ENCODE results near the gene C12orf75. TPM values are rescaled to one million over a fixed set of nuclear protein-coding genes. Genes with fewer than 3 reads are reported as not detected.
"Not testable (repeated sequence)": the region's sequence is repeated elsewhere in the genome, so short reads cannot be mapped to it uniquely, and the experiment has no call there.

The C12orf75 gene
- total RNA-seq, 1 experiment from 2014 or later = 335 TPM

DNA sequence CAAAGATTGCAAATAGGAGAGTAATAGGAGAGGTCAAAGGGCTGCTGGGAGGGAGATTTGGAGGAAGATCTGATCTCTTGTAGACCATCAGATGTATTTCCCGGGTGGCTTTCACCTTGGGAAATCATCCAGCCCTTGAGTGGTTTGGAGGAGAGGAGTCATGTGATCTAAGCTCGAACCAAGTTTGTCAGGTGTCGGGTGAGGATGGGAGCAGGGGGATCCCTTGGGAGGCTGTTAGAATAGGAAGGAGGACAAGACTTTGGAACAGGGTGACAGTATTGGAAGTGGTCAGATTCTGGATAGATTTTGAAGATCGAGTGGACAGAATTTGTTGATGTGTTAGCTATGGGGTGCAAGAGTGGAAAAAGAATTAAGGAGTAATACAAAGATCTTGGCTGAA is 46.6 kb downstream of the C12orf75 start:
- DNase-seq (ENCODE audit: low spot score) = no peak

DNA sequence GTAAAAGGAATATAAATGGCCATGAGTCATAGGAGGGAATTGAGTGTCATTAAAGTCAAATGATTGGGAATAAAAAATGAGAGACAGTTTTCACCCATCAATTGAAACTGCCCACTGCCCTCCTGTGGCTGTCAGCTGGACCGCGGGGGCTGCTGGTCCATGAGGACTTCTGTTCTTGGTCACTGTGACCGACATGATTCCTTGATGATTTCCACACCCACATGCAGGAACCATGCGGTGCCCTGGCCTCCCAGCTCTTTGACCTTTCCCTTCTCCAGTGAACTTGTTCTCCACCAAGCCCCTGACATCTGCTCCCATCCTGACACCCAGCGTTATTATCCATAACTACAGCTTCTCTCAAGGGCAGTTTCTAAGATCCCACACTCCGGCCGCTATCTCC is 48.4 kb downstream of the C12orf75 start:
- no peak for DNase-seq (ENCODE audit: low spot score)

DNA sequence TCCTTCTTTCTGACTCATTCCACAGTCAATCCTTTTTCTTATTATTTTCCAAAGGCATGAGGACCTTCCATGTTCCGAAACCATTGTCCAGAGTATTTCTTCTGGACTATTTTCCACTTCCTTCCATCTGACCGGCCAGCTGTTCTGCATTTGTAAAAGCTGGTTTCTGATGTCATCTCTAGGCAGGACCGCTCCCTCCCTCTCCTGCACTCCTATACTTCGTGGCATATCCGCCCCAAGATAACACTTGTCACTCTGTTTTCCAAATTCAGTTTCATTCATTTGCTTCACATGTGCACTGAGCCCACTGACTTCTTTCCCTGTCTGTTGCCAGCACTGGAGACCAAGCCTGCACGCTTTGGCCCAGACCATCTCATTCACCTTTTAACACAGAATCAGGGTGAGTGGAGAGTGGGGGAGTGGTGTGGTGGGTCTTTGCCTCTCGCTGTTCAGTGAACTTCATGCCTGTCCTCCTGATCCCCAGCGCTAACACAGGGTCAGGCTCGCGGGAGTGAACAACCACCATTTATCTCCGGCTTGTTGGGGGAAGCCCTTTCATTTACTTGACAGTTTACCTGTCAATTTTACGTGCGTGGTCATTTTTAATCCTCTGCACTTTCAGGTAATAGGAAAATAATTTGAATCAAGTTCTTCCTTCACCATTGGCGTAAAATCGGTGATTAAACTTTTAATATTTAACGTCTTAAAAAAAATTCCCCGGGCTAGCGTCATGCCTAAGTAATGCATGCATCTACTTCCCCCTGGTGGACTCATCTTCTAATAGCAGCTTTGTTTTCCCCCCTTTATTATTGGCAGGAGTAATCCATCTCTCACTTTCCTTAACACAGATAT is 52.5 kb downstream of the C12orf75 start:
- peak; percentile 59 for DNase-seq (ENCODE audit: low spot score)

DNA sequence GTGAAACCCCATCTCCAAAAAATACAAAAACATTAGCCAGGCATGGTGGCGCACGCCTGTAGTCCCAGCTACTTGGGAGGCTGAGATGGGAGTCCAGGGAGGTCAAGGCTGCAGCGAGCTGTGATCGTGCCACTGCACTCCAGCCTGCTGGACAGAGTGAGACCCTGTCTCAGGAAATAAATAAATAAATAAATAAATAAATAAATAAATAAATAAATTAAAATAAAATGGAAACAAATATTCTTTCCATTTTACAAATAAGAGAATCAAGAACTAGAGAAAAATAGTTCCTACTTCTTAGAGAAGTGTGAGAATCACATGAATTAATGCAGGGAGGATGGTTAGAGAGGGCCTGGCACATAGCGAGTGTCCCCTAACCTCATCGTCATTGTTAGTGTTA is 53.7 kb downstream of the C12orf75 start:
- no peak for DNase-seq (ENCODE audit: low spot score)

DNA sequence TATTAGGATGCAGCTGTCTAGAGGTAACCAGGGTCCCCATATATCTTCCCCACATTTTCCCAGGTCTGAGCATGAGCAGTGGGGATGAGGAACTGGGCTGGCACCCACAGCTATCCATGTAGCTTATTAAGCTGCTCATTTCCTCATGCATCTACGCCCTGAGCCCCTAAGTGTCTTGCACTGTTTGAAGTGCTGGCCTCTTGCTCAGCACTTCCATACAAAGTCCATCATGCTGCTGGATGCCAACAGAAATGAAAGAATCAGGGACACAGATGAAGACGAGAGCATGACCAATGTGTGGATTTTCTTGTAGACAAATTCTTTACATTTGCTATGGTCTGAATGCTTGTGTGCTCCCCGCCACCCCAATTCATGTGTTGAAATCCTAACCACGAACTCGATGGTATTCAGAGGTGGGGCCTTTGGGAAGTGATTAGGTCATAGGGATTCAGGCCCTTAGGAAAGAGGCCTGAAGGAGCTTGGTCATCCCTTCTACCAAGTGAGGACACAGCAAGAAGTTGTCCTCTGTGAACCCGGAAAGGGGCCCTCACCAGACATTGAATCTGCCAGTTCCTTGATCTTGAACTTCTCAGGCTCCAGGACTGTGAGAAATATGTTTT is 54.5 kb downstream of the C12orf75 start:
- DNase-seq (ENCODE audit: low spot score) = no peak

DNA sequence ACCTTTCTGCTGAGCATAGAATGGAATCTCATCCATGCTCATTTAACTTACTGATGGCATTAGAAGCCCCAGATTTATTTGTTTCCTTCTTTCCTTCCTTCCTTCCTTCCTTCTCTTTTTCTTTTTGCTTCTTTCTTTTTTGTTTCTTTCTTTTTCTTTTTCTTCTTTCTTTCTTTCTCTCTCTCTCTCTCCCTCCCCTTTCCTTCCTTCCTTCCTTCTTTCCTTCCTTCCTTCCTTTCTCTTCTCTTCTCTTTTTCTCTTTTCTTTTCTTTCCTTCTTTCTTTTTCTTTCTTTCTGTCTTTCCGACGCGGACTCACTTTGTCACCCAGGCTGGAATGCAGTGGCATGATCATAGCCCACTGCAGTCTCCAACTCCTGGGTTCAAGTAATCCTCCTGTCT is 55.9 kb downstream of the C12orf75 start:
- DNase-seq (ENCODE audit: low spot score) = no peak

DNA sequence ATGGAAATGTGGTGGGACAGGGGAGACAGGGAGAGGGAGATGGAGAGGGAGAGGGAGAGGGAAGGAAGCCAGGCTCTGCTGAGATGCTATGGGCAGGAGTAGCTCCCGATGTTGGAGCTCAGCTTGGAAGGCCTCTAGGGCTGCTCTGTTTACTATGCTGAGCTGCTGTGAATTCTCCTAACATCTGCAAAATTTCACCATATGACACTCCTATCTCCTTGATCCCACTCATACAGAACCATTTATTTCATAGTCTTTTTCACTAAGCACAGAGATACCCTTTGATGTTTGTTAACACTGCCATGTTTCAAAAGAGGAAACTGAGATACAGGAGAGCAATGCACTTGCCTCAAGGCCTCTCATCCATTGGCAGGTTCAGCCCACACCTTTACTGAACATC is 60.7 kb downstream of the C12orf75 start:
- DNase-seq (ENCODE audit: low spot score) = no peak

DNA sequence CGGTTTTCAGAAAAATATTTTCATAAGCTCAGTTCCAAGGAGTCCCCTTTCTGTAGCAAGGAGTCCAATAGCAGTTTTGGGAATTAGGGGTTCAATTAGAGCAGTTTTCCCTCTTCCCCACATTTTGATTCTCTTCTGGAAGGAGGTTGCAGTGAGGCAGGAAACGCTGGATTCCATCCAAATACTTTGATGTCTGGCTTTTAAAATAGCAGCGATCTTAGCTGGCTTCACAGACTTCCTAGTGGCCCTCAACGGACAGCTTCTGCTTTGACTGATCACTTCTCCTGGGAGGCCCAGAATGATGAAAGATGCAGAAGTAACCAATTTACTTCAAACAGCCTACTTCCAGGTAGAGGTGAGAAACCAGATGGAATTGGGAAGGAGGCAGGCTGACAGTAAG is 63.1 kb downstream of the C12orf75 start:
- DNase-seq (ENCODE audit: low spot score) = peak; percentile 18

DNA sequence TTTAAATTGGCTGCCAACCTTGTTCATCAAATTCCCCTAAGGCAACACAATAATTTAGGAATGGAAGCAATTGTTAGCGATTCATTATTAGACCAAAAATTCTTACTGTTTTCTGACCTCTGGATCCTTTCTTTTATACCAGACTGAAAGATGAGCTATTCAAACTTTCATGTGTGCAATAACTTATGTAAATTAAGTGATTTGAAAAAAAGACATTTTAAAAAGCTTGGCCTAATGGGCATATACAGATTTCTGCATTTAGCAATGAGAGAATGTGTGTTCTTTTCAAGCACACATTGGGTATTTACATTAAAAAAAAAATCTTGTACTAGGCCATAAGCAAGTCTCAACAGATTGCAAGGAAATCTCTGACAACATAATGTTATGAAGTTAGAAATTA is 65.5 kb downstream of the C12orf75 start:
- no peak for DNase-seq (ENCODE audit: low spot score)

DNA sequence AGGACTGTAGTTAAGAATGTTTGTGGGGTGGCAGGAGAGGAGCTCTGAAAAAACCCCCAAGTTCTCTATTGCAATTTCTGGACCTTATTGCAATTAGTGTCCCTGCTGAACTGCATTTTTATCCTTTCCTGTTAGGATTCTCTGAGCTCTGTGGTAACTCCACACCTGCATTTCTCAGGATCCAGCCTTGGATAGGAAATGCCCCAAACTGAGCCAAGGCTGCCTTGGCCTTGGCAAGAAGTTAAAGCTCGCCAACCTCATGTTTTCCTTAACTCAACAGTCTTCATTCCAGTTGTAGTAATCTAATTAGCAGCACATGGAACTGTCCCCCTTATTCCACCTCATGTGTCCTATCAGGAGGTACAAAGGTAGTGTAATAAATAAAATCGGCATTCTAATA is 66.5 kb downstream of the C12orf75 start:
- DNase-seq (ENCODE audit: low spot score) = no peak

DNA sequence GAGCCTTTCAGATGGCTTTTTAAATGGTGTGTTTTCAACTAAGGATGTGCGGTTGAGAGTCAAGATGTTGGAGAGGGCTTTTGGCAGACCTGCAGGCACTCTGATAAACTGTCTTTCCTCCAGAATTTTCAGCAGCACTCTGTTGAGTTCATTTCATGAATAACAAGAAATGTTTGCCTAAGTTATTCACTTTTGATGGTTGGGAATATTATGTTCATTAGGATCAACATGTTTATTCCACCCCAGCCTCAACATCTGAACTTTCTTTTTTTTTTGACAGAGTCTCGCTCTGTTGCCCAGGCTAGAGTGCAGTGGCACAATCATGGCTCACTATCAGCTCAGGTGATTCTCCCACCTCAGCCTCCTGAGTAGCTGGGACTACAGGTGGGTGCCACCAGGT is 68.4 kb downstream of the C12orf75 start:
- DNase-seq (ENCODE audit: low spot score) = no peak

DNA sequence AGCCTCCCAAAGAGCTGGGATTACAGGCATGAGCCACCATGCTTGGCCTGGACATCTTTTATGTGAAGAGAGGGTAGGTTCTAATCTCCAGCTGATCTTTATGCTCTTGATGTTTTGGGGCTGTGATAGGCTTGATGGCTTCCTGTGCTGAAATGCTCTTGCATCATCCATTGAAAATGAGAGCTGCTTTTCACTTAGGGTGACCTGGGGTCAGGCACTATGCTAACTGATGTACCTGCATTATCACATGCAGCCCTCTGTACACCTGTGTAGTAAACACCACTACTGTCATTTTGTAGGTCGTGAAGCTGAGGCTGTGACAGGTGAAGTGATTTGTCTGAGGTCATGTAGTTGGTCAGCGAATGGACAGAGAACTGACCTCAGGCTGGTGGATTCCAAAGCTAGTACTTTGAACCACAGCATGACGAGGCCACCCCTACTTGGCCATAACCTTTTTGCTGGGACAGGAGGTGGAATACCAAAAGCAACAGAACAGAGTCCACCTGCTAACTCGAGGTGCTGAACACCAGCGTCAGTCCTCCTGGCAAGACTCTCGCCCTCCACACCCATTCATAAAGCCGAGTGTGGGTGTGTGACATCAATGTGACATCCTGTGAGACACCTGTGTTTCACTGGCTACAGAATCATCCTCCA is 69.1 kb downstream of the C12orf75 start:
- DNase-seq (ENCODE audit: low spot score) = no peak

DNA sequence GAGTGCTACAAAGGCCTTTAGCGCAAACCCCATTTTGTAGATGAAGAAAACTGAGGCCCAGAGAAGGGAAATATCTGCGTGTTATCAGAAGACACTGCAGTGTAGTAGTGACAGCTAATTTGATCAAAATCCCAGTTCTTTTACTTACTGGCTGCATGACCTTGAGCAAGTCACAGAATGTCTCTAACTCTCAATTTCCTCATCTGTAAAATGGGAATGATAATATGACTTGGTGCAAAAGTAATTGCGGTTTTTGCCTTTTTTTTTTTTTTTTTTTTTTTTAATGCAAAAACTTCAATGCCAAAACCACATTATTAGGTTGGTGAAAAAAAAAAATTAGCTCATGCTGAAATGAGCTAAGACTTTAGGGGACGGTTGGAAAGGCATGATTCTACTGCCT is 69.7 kb downstream of the C12orf75 start:
- DNase-seq (ENCODE audit: low spot score) = no peak

DNA sequence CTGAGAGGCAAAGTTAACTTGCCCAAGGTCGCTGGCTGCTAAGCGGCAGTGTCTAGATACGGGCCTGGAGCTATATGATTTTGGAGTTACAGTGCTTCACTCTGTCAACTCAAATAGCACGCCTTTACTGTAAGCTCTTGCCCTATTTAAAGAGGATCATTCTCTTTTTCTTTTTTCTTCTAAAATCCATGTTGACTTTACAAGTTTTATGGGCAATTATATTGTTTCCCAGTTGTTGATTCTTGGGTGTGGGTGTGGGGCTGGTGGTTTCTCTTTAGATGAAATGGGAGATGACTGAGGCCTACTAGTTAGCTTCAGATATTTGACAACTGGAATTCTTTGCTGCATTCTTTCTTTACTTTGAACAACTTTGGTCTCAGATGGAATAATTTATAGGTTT is 70.7 kb downstream of the C12orf75 start:
- DNase-seq (ENCODE audit: low spot score) = no peak

DNA sequence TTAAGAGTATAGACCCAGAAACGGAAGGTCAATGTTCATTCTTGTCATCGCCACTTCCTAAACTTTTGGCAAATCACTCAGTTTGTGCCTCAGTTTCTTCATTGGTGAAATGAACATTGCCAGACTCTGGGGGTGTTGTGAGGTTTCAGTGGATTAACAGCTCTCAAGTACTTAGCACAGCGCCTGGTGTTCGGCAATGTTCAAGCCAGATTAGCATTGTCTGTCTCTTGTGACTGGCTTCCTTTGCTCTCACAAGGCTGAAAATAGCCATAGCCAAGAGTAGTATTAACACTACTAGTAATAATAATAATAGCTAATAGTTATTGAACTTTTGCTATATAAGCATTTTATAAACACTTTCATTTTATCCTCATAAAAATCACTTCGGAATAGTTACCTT is 71.9 kb downstream of the C12orf75 start:
- no peak for DNase-seq (ENCODE audit: low spot score)

DNA sequence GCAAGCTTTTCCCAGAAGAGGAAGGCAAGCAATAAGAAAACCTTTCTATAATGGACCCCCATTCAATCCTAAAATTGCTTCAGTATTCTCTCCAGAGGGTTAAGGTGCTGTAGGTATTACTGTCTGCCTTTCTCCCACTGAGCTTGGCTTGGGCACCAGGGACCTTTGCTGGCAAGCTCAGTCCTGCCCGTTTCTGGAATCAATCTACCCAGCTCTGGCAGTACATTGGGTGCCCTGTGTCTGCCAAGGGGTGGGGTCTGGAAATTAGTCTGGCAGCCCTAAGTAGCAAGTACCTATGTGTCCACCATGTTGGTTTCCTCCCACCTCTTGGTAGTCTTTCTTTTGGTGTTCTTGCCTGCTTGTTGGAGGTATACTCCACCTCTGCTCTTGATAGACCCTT is 72.6 kb downstream of the C12orf75 start:
- no peak for DNase-seq (ENCODE audit: low spot score)

DNA sequence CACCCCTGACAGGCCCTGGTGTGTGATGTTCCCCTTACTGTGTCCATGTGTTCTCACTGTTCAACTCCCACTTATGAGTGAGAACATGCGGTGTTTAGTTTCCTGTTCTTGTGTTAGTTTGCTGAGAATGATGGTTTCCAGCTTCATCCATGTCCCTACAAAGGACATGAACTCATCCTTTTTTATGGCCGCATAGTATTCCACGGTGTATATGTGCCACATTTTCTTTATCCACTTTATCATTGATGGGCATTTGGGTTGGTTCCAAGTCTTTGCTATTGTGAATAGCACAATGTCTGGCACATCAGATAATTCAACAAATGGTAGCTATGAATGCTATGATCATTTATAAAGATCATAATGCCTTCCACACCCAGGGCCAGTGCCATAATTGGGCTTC is 73.6 kb downstream of the C12orf75 start:
- DNase-seq (ENCODE audit: low spot score) = not testable (repeated sequence)

DNA sequence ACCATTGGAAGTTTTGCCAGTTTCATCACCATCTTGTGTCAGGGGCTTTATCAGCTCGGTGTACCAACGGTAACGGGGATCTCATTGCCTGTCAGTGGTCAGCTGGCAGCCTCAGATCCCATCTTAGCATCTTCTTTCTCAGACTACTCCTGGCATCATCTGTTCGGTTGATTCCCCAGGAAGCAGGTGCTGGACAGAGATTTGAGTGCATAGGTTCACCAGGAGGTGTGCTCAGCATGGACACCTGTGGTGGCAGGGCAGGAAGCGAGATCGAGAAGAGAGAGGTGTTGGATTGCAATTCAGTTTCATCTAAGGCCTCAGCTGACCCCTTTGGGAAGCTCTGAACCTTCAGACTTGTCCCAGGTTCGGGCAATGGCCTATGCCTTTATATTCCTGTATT is 76.0 kb downstream of the C12orf75 start:
- DNase-seq (ENCODE audit: low spot score) = no peak

DNA sequence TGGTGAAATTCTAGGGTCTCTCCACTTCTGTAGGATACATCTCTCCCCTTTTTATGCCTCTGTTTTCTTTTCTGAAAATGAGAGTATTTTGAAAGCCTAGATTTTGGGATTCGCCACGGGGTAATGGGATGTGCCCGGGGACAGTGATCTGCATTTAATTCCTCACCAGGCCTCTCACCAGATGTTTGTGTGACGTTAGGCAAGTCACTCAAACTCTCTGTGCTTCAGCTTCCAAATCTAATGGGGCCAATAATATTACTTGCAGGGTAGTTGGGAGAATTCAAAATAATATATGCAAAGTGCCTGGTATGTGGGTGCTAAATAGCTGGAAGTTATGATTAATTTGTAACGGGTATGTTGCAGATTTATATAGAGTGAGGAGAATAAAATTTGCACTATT is 78.8 kb downstream of the C12orf75 start:
- DNase-seq (ENCODE audit: low spot score) = no peak

DNA sequence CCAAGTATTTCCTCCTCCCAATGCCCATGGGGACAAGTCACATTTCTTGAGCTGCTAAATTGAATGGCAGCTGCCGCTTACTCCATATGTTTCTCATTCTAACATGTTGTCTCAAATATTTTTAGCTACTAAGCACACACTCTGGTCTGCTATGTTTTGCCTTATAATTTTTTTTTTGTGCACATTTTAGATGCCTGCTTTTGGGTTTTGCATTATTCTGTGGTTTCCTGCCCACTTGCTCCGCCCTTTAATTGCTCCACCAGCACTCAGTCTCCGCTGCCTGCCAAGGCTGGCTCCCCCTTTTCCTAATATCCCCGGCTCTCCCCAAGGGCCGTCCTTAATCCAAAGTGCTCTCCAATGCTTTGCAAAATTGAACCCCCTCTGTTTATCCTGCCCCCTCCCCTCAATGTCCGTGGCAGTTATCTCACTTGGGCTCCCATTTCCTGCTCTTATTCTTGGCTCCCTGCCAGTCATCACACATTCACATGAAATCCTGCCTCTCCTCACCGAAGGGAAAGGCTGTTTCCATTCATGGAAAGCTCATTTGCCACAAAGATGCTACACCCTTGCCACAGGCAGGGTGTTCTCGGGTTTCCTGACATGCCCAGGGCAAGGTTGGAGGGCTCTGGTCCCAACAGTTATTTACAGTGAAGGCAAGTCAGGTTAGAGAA is 79.4 kb downstream of the C12orf75 start:
- DNase-seq (ENCODE audit: low spot score) = peak; percentile 25

DNA sequence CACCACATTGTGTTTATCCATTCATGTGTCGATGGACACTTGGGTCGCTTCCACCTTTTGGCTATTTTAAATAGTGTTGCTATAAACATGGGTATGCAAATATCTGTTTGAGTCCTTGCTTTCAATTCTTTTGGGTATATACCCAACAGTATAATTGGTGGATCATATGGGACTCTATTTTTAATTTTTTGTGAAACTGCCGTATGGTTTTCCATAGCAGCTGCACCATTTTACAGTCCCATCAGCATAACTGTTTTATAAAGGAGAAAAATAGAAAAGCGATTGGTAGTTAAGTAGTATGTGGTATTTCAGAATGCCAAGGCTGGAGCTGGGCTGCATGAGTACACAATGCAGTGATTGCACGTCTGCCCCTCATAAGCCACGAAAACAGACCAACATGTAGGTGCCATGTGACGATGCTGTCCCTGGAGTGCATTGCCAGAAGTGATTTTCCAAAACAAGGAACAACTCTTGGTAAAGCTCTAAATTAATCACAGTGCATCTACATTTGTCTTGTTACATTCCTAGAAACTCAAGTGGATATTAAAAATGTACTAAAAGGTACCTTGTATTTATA is 83.5 kb downstream of the C12orf75 start:
- DNase-seq (ENCODE audit: low spot score) = no peak

DNA sequence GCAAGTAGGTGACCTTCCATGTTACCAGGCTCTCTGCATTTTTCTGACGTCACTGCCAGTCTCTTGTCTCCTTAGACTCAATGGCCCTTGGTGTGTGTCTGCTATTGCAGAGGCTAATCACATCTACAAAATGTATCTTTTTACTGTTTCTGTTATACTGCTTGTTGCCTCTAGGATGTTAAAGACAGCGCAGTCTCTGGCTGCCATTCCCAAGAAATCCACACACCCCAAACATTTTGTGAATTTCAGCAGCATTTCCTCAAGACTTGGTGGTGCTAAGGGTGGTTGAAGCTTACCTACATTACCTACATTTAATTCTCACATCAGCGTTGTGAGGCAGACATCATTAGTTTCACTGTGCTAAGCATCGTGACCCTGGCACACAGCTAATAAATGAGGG is 87.2 kb downstream of the C12orf75 start:
- no peak for DNase-seq (ENCODE audit: low spot score)

Data from A172 (cell line).